Mesendoderm (in vitro differentiated cells): Measurements from ENCODE around the gene TPP1.

Experiments
- DNase-seq: peaks from one replicate; pipeline ENCODE4 v3.0.0; 2013
- H2AK5ac ChIP-seq: 2 replicates; pipeline ENCODE4 v1.6.1; 2013; ENCODE audit warnings: low read length, inconsistent platforms
- H2BK120ac ChIP-seq: 2 replicates; pipeline ENCODE4 v1.6.1; 2013; ENCODE audit warnings: low read depth, mild to moderate bottlenecking, low read length, moderate library complexity, mixed read lengths
- H2BK15ac ChIP-seq: replicated peaks from 2 replicates; pipeline ENCODE4 v1.6.1; 2013; ENCODE audit warnings: low read depth, mild to moderate bottlenecking, moderate library complexity
- H2BK5ac ChIP-seq: 2 replicates; pipeline ENCODE4 v1.6.1; 2013; ENCODE audit warnings: low read length, inconsistent platforms
- H3K18ac ChIP-seq: 2 replicates; pipeline ENCODE4 v1.6.1; 2013; ENCODE audit warnings: mild to moderate bottlenecking, low read length, mixed read lengths
- H3K23ac ChIP-seq: one replicate; pipeline ENCODE4 v1.6.1; 2013; ENCODE audit warnings: low read length
- H3K27ac ChIP-seq: 2 replicates; pipeline ENCODE4 v1.5.1; 2013; ENCODE audit warnings: low read depth, mild to moderate bottlenecking, inconsistent platforms, low read length, moderate library complexity
- H3K27me3 ChIP-seq: 2 replicates; pipeline ENCODE4 v1.6.1; 2013; ENCODE audit warnings: low read length, control low read depth, mild to moderate bottlenecking, inconsistent platforms; ENCODE audit not compliant: insufficient read depth, poor library complexity
- H3K36me3 ChIP-seq: 2 replicates; pipeline ENCODE4 v1.6.1; 2013; ENCODE audit warnings: low read length, inconsistent platforms; ENCODE audit not compliant: control insufficient read depth, insufficient read depth
- H3K4ac ChIP-seq: one replicate; pipeline ENCODE4 v1.6.1; 2013; ENCODE audit warnings: low read depth, mild to moderate bottlenecking, low read length, moderate library complexity
- H3K4me1 ChIP-seq: 2 replicates; pipeline ENCODE4 v1.6.1; 2013; ENCODE audit warnings: low read depth, low read length, inconsistent platforms; ENCODE audit not compliant: control insufficient read depth
- H3K4me2 ChIP-seq: 2 replicates; pipeline ENCODE4 v1.6.1; 2013; ENCODE audit warnings: low read length
- H3K4me3 ChIP-seq: 2 replicates; pipeline ENCODE4 v1.5.1; 2013; ENCODE audit warnings: mild to moderate bottlenecking, low read length
- H3K56ac ChIP-seq: one replicate; pipeline ENCODE4 v1.6.1; 2013; ENCODE audit warnings: low read length
- H3K79me1 ChIP-seq: 2 replicates; pipeline ENCODE4 v1.6.1; 2013; ENCODE audit warnings: low read length, inconsistent platforms
- H3K79me2 ChIP-seq: 2 replicates; pipeline ENCODE4 v1.6.1; 2013; ENCODE audit warnings: mild to moderate bottlenecking, low read length; ENCODE audit not compliant: control insufficient read depth, insufficient read depth
- H3K9ac ChIP-seq: 2 replicates; pipeline ENCODE4 v1.6.1; 2013; ENCODE audit warnings: low read length, inconsistent platforms
- H4K5ac ChIP-seq: one replicate; pipeline ENCODE4 v1.6.1; 2013; ENCODE audit warnings: low read length
- H4K8ac ChIP-seq: one replicate; pipeline ENCODE4 v1.6.1; 2013; ENCODE audit warnings: low read depth, mild to moderate bottlenecking, control low read depth, low read length, moderate library complexity
- WGBS: extraction: QIAGEN DNeasy Blood & Tissue Kit; methylation state at CpG from one replicate; pipeline ENCODE4 v1.1.7; 2013; ENCODE audit warnings: low lambda C conversion rate, missing lambda C conversion rate; ENCODE audit not compliant: insufficient coverage; ENCODE audit errors: extremely low coverage; 5-methylcytosine and 5-hydroxymethylcytosine counted together

The TPP1 gene

GRCh38 chr11:6599881-6600390 lies 19.3 kb downstream of the TPP1 start:
- no peak overlapping the region for H4K8ac ChIP-seq
- no peak overlapping the region for H3K4me2 ChIP-seq
- peaks cover 5% of the 10 kb centered on the region for H3K36me3 ChIP-seq

DNA sequence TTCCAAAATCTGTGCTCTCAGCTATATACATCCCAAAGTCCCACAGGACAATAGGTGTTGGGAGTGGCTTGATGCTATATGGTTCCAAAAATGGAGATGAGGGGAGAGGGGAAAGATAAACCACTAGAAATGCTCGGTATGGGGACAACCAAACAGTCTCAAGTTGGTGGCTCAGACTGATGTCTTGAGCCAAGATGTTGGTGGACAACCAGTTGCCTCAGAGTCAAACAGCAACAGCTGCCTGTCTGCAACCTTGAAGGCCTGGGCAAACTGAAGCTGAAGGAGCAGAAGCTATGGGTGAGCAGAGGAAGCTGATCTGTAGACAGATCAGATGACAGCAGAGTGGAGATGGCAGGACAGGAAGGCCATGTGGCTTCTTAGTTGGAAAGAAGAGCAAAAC lies 19.8 kb downstream of the TPP1 start:
- Histone ChIP-seq H3K18ac (no peak overlapping the region), H3K4me3 (no peak overlapping the region), H3K23ac (no peak overlapping the region), H4K5ac (no peak overlapping the region), H2BK5ac (no peak overlapping the region), H3K79me2 (peaks cover 25% of the 10 kb centered on the region), H3K79me1 (peaks cover 16% of the 10 kb centered on the region), H2BK120ac (no peak overlapping the region), H3K4me1 (no peaks in the 10 kb centered on the region), H2BK15ac (no peak overlapping the region), H3K27ac (no peak overlapping the region), H3K36me3 (peaks cover 5% of the 10 kb centered on the region), H3K4ac (no peak overlapping the region), H3K9ac (no peak overlapping the region), H3K27me3 (no peaks in the 10 kb centered on the region), H2AK5ac (no peak overlapping the region), H4K8ac (no peak overlapping the region), H3K4me2 (no peak overlapping the region), H3K56ac (no peak overlapping the region)
- no CpG with 5 or more reads among the region's 1 CpG for WGBS
- no peak for DNase-seq

More at GRCh38 chr11:6599881-6600390, 19.3 kb downstream of the TPP1 start:
- Histone ChIP-seq H3K18ac (no peak overlapping the region), H3K27ac (no peak overlapping the region), H3K79me2 (peaks cover 30% of the 10 kb centered on the region), H2BK120ac (no peak overlapping the region), H4K5ac (no peak overlapping the region), H3K27me3 (no peaks in the 10 kb centered on the region), H3K4me3 (no peak overlapping the region), H3K9ac (no peak overlapping the region), H3K4ac (no peak overlapping the region), H3K79me1 (peaks cover 18% of the 10 kb centered on the region), H3K23ac (no peak overlapping the region), H2BK5ac (no peak overlapping the region), H2BK15ac (no peak overlapping the region), H3K56ac (no peak overlapping the region), H2AK5ac (no peak overlapping the region), H3K4me1 (peaks cover 3% of the 10 kb centered on the region)
- WGBS, result no CpG with 5 or more reads among the region's 2 CpGs
- no peak for DNase-seq

- H4K8ac ChIP-seq, result no peak overlapping the region
- peaks cover 14% of the 10 kb centered on the region for H3K79me1 ChIP-seq
- no peak overlapping the region for H3K4ac ChIP-seq
- H2BK15ac ChIP-seq, result no peak overlapping the region
- no peaks in the 10 kb centered on the region for H3K27me3 ChIP-seq
- H3K23ac ChIP-seq, result no peak overlapping the region
- H3K18ac ChIP-seq, result no peak overlapping the region
- no peak overlapping the region for H3K56ac ChIP-seq
- no peak overlapping the region for H2BK5ac ChIP-seq
- H3K4me3 ChIP-seq, result no peak overlapping the region
- peaks cover 5% of the 10 kb centered on the region for H3K36me3 ChIP-seq
- H2AK5ac ChIP-seq, result no peak overlapping the region
- no peak overlapping the region for H3K27ac ChIP-seq
- H4K5ac ChIP-seq, result no peak overlapping the region
- no peak overlapping the region for H3K9ac ChIP-seq
- DNase-seq, result no peak
- H2BK120ac ChIP-seq, result no peak overlapping the region
- no CpG with 5 or more reads among the region's 3 CpGs for WGBS
- peaks cover 19% of the 10 kb centered on the region for H3K79me2 ChIP-seq
- no peaks in the 10 kb centered on the region for H3K4me1 ChIP-seq
- no peak overlapping the region for H3K4me2 ChIP-seq
Observed at GRCh38 chr11:6598555-6598954, 20.7 kb downstream of the TPP1 start.

DNA sequence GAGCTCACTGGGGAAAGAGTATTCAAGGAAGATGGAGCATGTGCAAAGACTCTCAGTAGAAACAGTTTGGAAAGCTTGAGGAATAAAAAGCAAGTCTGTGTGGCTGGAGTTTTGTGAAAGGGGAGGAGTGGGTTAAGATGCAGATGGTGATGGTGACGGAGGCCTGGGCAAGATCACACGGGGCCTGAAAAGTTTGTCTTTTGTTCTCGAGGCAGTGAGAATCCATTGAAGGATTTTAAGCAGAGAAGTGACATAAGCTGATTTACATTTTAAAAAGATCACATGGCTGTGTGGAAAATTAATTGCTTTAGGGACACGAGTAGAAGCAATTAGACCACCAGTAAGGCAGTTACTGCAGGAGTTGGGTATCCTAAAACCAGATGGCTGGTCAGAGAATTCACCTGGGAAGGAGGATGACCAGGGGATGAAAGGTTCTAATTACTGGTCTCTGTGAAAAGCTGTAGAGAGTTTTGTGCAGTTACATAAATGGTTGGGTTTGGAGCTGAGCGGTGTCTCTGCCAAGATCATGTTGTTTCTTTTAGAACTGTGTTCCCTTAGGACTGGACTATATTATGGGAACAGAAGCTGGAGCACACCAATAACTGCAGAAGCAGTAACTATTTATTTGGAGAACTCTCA lies 22.9 kb downstream of the TPP1 start:
- no CpG with 5 or more reads among the region's 5 CpGs for WGBS
- H3K36me3 ChIP-seq, result peaks cover 5% of the 10 kb centered on the region
- H3K4me1 ChIP-seq, result no peaks in the 10 kb centered on the region
- H3K79me2 ChIP-seq, result peaks cover under 1% of the 10 kb centered on the region
- H3K4ac ChIP-seq, result no peak overlapping the region
- H3K4me3 ChIP-seq, result no peak overlapping the region
- H2BK120ac ChIP-seq, result no peak overlapping the region
- no peak overlapping the region for H3K18ac ChIP-seq
- H3K4me2 ChIP-seq, result no peak overlapping the region
- H2BK15ac ChIP-seq, result no peak overlapping the region
- no peak overlapping the region for H3K9ac ChIP-seq
- H2BK5ac ChIP-seq, result no peak overlapping the region
- no peak overlapping the region for H3K27ac ChIP-seq
- H3K56ac ChIP-seq, result no peak overlapping the region
- no peak overlapping the region for H4K8ac ChIP-seq
- H4K5ac ChIP-seq, result no peak overlapping the region
- no peak for DNase-seq
- no peak overlapping the region for H2AK5ac ChIP-seq
- no peak overlapping the region for H3K23ac ChIP-seq
- H3K79me1 ChIP-seq, result peaks cover 5% of the 10 kb centered on the region
- H3K27me3 ChIP-seq, result no peaks in the 10 kb centered on the region

GRCh38 chr11:6594142-6594768 lies 25.0 kb downstream of the TPP1 start:
- no peak overlapping the region for H2BK15ac ChIP-seq
- no CpG with 5 or more reads among the region's 3 CpGs for WGBS
- DNase-seq, result no peak

More at GRCh38 chr11:6594142-6594768, 25.0 kb downstream of the TPP1 start:
- no peak overlapping the region for H3K18ac ChIP-seq
- no peak overlapping the region for H2AK5ac ChIP-seq
- no peaks in the 10 kb centered on the region for H3K27me3 ChIP-seq
- H3K56ac ChIP-seq, result no peak overlapping the region
- no peaks in the 10 kb centered on the region for H3K4me1 ChIP-seq
- no peak overlapping the region for H3K4me3 ChIP-seq
- no peaks in the 10 kb centered on the region for H3K79me2 ChIP-seq
- no peaks in the 10 kb centered on the region for H3K79me1 ChIP-seq
- H3K9ac ChIP-seq, result no peak overlapping the region
- H2BK120ac ChIP-seq, result no peak overlapping the region
- no peak overlapping the region for H4K5ac ChIP-seq
- H2BK5ac ChIP-seq, result no peak overlapping the region
- H3K4me2 ChIP-seq, result no peak overlapping the region
- peaks cover 2% of the 10 kb centered on the region for H3K36me3 ChIP-seq
- no peak overlapping the region for H3K23ac ChIP-seq
- H3K4ac ChIP-seq, result no peak overlapping the region
- no peak overlapping the region for H4K8ac ChIP-seq
- no peak overlapping the region for H3K27ac ChIP-seq
